GM23338 (cell line): ENCODE data around the gene ERC1.

ENCODE experiments used
- CREB1 ChIP-seq: fragments of 250-450 bp; sonication (Bioruptor Pico); IDR thresholded peaks from 2 replicates; pipeline ENCODE4 v1.5.0; 2020; ENCODE audit warnings: low read depth, mild to moderate bottlenecking, moderate library complexity
- EZH2 ChIP-seq: fragments of 200-600 bp; sonication (generic); IDR thresholded peaks from one replicate; pipeline ENCODE4 v1.8.0; 2017; ENCODE audit warnings: antibody characterized with exemption, mild to moderate bottlenecking, low read depth; ENCODE audit not compliant: unreplicated experiment
- TF ChIP-seq, protein P1 (sequence below), 2 experiments: fragments of 200-600 bp in 1 of 2; sonication (generic) in 1 of 2; conservative IDR thresholded peaks; 2 replicates each; pipeline versions ENCODE4 v1.5.1 to v1.6.1; 2016 to 2017; ENCODE audit warnings: antibody characterized with exemption in 2 of 2, low read depth in 2 of 2, mild to moderate bottlenecking in 2 of 2, moderate library complexity in 1 of 2
- TF ChIP-seq, protein P2 (sequence below): IDR thresholded peaks from one replicate; pipeline ENCODE4 v1.6.1; 2018; ENCODE audit warnings: antibody characterized with exemption; ENCODE audit not compliant: unreplicated experiment

DNA sequence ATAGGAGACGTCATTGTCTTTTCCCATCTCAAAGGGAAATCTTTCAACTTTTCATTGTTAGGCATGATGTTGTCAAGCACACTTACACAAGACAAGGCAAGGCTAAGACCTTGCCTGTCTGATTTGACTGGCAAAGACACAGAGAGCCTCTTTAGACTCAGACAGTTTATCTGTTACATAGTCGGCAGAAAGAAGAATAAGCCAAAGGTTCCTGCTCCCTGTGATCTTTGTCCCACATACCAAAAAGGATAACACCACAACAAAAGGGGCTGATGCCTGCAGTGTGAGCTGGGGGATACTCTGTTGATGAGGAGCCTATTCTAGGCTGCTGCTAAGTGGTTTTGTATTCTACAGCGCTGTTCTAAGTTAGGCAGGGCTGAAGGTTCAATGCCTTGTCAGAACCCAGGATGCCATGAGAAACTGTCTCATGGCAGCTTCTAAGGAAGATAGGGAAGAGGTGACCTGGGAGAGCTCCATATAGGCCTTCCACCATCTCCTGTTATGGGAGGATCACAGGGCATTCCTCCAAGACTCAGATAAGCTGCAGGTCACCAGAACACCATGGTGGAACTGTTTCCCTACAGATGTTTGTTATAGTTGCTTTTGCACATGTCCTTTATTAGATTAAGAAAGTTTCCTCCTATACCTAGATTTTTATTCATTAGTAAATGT, 12.7 kb downstream of the ERC1 start:
- TF ChIP-seq, protein P1, sequence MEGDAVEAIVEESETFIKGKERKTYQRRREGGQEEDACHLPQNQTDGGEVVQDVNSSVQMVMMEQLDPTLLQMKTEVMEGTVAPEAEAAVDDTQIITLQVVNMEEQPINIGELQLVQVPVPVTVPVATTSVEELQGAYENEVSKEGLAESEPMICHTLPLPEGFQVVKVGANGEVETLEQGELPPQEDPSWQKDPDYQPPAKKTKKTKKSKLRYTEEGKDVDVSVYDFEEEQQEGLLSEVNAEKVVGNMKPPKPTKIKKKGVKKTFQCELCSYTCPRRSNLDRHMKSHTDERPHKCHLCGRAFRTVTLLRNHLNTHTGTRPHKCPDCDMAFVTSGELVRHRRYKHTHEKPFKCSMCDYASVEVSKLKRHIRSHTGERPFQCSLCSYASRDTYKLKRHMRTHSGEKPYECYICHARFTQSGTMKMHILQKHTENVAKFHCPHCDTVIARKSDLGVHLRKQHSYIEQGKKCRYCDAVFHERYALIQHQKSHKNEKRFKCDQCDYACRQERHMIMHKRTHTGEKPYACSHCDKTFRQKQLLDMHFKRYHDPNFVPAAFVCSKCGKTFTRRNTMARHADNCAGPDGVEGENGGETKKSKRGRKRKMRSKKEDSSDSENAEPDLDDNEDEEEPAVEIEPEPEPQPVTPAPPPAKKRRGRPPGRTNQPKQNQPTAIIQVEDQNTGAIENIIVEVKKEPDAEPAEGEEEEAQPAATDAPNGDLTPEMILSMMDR (conservative IDR thresholded peaks at IDR 0.05; ENCODE audit: low read depth in 2 of 2), result no peak
- TF ChIP-seq CREB1, result no peak
- TF ChIP-seq EZH2, result no peak
- TF ChIP-seq, protein P2, sequence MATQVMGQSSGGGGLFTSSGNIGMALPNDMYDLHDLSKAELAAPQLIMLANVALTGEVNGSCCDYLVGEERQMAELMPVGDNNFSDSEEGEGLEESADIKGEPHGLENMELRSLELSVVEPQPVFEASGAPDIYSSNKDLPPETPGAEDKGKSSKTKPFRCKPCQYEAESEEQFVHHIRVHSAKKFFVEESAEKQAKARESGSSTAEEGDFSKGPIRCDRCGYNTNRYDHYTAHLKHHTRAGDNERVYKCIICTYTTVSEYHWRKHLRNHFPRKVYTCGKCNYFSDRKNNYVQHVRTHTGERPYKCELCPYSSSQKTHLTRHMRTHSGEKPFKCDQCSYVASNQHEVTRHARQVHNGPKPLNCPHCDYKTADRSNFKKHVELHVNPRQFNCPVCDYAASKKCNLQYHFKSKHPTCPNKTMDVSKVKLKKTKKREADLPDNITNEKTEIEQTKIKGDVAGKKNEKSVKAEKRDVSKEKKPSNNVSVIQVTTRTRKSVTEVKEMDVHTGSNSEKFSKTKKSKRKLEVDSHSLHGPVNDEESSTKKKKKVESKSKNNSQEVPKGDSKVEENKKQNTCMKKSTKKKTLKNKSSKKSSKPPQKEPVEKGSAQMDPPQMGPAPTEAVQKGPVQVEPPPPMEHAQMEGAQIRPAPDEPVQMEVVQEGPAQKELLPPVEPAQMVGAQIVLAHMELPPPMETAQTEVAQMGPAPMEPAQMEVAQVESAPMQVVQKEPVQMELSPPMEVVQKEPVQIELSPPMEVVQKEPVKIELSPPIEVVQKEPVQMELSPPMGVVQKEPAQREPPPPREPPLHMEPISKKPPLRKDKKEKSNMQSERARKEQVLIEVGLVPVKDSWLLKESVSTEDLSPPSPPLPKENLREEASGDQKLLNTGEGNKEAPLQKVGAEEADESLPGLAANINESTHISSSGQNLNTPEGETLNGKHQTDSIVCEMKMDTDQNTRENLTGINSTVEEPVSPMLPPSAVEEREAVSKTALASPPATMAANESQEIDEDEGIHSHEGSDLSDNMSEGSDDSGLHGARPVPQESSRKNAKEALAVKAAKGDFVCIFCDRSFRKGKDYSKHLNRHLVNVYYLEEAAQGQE, result no peak
